T follicular helper cell (primary cell): ENCODE results near the gene SOST.

Experiments
- DNase-seq: peaks from one replicate; pipeline ENCODE4 v3.0.0-alpha.2; 2020; ENCODE audit warnings: low read depth

SOST gene

GRCh38 chr17:43707184-43707583 is 51.4 kb downstream of the SOST start:
- no peak for DNase-seq

DNA sequence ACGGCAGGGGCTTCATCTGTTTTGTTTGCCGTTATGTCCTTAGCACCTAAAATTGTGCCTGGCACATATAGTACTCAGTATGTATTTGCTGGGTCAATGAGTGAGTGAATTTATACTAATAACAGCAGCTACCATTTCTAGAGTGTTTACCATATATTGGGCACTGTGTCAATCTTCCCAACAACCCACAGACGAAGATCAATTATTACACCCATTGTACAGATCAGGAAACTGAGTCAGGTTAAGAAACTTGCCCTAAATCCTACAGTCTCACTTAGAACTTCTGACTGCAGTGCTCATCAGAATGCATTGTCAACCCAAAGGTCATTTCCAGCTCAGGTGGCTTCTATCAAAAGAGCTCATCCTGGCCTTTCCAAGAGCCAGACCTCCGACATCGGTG is 52.4 kb downstream of the SOST start:
- DNase-seq, result no peak
